Measurements from ENCODE around the gene FOXO6.

DNA sequence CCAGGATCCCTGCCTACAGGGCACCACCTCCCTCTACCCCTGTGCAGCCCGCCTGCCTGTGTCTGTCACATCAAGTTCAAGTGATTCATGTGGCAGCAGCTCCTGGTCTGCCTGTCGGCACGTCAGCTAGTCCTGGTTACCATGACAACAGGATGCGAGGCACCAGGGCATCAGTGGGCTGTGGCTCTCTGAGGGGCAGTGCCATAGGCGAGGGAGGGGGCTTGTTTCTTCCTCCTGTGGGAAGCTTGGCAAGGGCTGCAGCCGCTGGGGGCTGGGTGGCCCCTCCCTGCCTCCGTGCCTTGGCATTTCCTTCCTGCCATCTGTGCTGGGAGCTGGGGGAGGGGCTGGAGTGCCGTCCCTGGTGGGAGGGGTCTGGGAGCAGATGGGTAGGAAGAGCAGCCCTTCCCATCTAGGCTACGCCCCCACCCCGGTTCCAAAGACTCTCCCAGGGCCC is 43.1 kb downstream of the FOXO6 start:
- TF ChIP-seq, protein P1, sequence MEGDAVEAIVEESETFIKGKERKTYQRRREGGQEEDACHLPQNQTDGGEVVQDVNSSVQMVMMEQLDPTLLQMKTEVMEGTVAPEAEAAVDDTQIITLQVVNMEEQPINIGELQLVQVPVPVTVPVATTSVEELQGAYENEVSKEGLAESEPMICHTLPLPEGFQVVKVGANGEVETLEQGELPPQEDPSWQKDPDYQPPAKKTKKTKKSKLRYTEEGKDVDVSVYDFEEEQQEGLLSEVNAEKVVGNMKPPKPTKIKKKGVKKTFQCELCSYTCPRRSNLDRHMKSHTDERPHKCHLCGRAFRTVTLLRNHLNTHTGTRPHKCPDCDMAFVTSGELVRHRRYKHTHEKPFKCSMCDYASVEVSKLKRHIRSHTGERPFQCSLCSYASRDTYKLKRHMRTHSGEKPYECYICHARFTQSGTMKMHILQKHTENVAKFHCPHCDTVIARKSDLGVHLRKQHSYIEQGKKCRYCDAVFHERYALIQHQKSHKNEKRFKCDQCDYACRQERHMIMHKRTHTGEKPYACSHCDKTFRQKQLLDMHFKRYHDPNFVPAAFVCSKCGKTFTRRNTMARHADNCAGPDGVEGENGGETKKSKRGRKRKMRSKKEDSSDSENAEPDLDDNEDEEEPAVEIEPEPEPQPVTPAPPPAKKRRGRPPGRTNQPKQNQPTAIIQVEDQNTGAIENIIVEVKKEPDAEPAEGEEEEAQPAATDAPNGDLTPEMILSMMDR (conservative IDR thresholded peaks at IDR 0.05; ENCODE audit: low read depth, low read length) = no peak
- no peak for TF ChIP-seq EZH2 (IDR thresholded peaks at IDR 0.05; ENCODE audit: borderline replicate concordance, low read depth, low read length, poor library complexity, severe bottlenecking)
